ENCODE data around the gene TOMM40. TPM values are rescaled to one million over a fixed set of nuclear protein-coding genes. Genes with fewer than 3 reads are reported as not detected.

The TOMM40 gene
- total and polyA plus RNA-seq, 2 of the 13 experiments (the other 11 are each of a cell fraction or from before 2014, with no cell fraction given): 72.0 to 110 TPM

DNA sequence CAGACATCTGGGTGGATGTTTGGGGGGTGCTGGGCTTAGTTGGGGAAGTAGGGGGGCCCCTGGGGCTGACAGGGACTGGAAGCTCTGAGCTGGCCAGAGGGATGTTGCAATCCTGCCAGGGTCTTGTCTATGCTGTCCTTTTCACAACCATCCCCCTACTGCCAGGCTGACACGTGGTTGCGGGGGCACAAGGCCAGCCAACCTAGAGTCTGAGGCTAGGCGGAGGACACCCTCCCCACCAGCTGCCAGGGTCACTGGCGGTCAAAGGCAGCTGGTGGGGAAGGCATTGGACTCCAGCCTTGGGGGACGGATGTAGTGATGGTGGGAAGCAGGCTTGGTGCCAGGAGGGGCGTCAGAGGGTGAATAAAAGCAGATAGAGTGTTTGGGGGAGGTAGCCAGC is 21.8 kb downstream of the TOMM40 start (continued):
- TF ChIP-seq ZNF644 (CRISPR knock-in tag; IDR thresholded peaks at IDR 0.05; ENCODE audit: low read depth): peak; percentile 75; the same call in 1 of the 2 replicates
- TF ChIP-seq REL (CRISPR knock-in tag; conservative IDR thresholded peaks at IDR 0.05): no peak
- no peak for TF ChIP-seq ZNF768 (CRISPR knock-in tag; IDR thresholded peaks at IDR 0.05)
- TF ChIP-seq AHR (CRISPR knock-in tag; IDR thresholded peaks at IDR 0.05): no peak
- no peak for TF ChIP-seq SRSF4 (IDR thresholded peaks at IDR 0.05; ENCODE audit: low read depth, low read length, poor library complexity, severe bottlenecking)
- TF ChIP-seq, protein P1, sequence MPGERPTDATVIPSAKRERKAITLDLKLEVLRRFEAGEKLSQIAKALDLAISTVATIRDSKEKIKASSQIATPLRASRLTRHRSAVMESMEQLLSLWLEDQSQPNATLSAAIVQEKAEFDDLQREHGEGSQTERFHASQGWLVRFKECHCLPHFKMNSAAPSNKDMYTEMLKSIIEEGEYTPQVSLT (CRISPR knock-in tag; IDR thresholded peaks at IDR 0.05; ENCODE audit: borderline replicate concordance, low read depth): no peak
- TF ChIP-seq NKX3-1 (CRISPR knock-in tag; IDR thresholded peaks at IDR 0.05): no peak
- no peak; the same call in 1 of the 2 replicates for TF ChIP-seq HMG20B (CRISPR knock-in tag; conservative IDR thresholded peaks at IDR 0.05)
- TF ChIP-seq ZNF7 (CRISPR knock-in tag; IDR thresholded peaks at IDR 0.05): no peak
- no peak for TF ChIP-seq ZNF432 (CRISPR knock-in tag; IDR thresholded peaks at IDR 0.05; ENCODE audit: borderline replicate concordance)
- no peak for TF ChIP-seq ZNF235 (CRISPR knock-in tag; IDR thresholded peaks at IDR 0.05; ENCODE audit: borderline replicate concordance)
- TF ChIP-seq PAF1 (CRISPR knock-in tag; IDR thresholded peaks at IDR 0.05): no peak
- TF ChIP-seq NR2F2 (IDR thresholded peaks at IDR 0.05; ENCODE audit: borderline replicate concordance, low read depth): peak; percentile 73; the same call in 1 of the 2 replicates
- TF ChIP-seq ATF7-NPFF (CRISPR knock-in tag; IDR thresholded peaks at IDR 0.05; ENCODE audit: low read depth): no peak
- TF ChIP-seq, protein P2, sequence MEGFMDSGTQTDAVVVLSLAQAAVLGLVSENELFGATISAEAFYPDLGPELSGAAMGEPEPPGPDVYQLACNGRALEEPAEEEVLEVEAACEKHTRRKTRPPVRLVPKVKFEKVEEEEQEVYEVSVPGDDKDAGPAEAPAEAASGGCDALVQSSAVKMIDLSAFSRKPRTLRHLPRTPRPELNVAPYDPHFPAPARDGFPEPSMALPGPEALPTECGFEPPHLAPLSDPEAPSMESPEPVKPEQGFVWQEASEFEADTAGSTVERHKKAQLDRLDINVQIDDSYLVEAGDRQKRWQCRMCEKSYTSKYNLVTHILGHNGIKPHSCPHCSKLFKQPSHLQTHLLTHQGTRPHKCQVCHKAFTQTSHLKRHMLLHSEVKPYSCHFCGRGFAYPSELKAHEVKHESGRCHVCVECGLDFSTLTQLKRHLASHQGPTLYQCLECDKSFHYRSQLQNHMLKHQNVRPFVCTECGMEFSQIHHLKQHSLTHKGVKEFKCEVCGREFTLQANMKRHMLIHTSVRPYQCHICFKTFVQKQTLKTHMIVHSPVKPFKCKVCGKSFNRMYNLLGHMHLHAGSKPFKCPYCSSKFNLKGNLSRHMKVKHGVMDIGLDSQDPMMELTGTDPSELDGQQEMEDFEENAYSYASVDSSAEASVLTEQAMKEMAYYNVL (CRISPR knock-in tag; IDR thresholded peaks at IDR 0.05; ENCODE audit: borderline replicate concordance): no peak
- no peak for TF ChIP-seq ZNF30 (CRISPR knock-in tag; IDR thresholded peaks at IDR 0.05)
- peak; percentile 75; the same call in 1 of the 2 replicates for TF ChIP-seq ZMYM3 (CRISPR knock-in tag; IDR thresholded peaks at IDR 0.05)
- TF ChIP-seq, protein P3, sequence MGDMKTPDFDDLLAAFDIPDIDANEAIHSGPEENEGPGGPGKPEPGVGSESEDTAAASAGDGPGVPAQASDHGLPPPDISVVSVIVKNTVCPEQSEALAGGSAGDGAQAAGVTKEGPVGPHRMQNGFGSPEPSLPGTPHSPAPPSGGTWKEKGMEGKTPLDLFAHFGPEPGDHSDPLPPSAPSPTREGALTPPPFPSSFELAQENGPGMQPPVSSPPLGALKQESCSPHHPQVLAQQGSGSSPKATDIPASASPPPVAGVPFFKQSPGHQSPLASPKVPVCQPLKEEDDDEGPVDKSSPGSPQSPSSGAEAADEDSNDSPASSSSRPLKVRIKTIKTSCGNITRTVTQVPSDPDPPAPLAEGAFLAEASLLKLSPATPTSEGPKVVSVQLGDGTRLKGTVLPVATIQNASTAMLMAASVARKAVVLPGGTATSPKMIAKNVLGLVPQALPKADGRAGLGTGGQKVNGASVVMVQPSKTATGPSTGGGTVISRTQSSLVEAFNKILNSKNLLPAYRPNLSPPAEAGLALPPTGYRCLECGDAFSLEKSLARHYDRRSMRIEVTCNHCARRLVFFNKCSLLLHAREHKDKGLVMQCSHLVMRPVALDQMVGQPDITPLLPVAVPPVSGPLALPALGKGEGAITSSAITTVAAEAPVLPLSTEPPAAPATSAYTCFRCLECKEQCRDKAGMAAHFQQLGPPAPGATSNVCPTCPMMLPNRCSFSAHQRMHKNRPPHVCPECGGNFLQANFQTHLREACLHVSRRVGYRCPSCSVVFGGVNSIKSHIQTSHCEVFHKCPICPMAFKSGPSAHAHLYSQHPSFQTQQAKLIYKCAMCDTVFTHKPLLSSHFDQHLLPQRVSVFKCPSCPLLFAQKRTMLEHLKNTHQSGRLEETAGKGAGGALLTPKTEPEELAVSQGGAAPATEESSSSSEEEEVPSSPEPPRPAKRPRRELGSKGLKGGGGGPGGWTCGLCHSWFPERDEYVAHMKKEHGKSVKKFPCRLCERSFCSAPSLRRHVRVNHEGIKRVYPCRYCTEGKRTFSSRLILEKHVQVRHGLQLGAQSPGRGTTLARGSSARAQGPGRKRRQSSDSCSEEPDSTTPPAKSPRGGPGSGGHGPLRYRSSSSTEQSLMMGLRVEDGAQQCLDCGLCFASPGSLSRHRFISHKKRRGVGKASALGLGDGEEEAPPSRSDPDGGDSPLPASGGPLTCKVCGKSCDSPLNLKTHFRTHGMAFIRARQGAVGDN (CRISPR knock-in tag; IDR thresholded peaks at IDR 0.05): peak; percentile 96
- TF ChIP-seq, protein P4, sequence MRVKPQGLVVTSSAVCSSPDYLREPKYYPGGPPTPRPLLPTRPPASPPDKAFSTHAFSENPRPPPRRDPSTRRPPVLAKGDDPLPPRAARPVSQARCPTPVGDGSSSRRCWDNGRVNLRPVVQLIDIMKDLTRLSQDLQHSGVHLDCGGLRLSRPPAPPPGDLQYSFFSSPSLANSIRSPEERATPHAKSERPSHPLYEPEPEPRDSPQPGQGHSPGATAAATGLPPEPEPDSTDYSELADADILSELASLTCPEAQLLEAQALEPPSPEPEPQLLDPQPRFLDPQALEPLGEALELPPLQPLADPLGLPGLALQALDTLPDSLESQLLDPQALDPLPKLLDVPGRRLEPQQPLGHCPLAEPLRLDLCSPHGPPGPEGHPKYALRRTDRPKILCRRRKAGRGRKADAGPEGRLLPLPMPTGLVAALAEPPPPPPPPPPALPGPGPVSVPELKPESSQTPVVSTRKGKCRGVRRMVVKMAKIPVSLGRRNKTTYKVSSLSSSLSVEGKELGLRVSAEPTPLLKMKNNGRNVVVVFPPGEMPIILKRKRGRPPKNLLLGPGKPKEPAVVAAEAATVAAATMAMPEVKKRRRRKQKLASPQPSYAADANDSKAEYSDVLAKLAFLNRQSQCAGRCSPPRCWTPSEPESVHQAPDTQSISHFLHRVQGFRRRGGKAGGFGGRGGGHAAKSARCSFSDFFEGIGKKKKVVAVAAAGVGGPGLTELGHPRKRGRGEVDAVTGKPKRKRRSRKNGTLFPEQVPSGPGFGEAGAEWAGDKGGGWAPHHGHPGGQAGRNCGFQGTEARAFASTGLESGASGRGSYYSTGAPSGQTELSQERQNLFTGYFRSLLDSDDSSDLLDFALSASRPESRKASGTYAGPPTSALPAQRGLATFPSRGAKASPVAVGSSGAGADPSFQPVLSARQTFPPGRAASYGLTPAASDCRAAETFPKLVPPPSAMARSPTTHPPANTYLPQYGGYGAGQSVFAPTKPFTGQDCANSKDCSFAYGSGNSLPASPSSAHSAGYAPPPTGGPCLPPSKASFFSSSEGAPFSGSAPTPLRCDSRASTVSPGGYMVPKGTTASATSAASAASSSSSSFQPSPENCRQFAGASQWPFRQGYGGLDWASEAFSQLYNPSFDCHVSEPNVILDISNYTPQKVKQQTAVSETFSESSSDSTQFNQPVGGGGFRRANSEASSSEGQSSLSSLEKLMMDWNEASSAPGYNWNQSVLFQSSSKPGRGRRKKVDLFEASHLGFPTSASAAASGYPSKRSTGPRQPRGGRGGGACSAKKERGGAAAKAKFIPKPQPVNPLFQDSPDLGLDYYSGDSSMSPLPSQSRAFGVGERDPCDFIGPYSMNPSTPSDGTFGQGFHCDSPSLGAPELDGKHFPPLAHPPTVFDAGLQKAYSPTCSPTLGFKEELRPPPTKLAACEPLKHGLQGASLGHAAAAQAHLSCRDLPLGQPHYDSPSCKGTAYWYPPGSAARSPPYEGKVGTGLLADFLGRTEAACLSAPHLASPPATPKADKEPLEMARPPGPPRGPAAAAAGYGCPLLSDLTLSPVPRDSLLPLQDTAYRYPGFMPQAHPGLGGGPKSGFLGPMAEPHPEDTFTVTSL (CRISPR knock-in tag; IDR thresholded peaks at IDR 0.05; ENCODE audit: borderline replicate concordance): no peak

All from HepG2 (cell line).